Neural cell (in vitro differentiated cells): ENCODE data around the gene STK40. TPM values are rescaled to one million over a fixed set of nuclear protein-coding genes. Genes with fewer than 3 reads are reported as not detected.

Experiments used
- H2AFZ ChIP-seq: fragments of 200-600, 300-800 bp; sonication (generic), shearing (Covaris generic); 2 replicates; pipeline ENCODE4 v1.6.0; 2014; ENCODE audit warnings: low read depth, mild to moderate bottlenecking, antibody characterized with exemption, low read length, moderate library complexity
- H3F3A ChIP-seq: fragments of 200-600 bp; shearing (Covaris generic); 2 replicates; pipeline ENCODE4 v1.6.1; 2016; ENCODE audit warnings: mild to moderate bottlenecking, moderate library complexity, mixed read lengths, antibody characterized with exemption, low read length; ENCODE audit not compliant: insufficient read depth, poor library complexity, severe bottlenecking
- H3K27ac ChIP-seq: fragments of 200-600, 300-800 bp; sonication (generic), shearing (Covaris generic); 2 replicates; pipeline ENCODE4 v1.5.1; 2014; ENCODE audit warnings: mild to moderate bottlenecking, low read length, moderate library complexity
- H3K27me3 ChIP-seq: fragments of 300-800, 200-600 bp; sonication (generic), shearing (Covaris generic); 2 replicates; pipeline ENCODE4 v1.6.0; 2014; ENCODE audit warnings: mild to moderate bottlenecking, low read depth, low read length, moderate library complexity; ENCODE audit not compliant: insufficient read depth
- H3K36me3 ChIP-seq: fragments of 300-800, 200-600 bp; sonication (generic), shearing (Covaris generic); 2 replicates; pipeline ENCODE4 v1.5.1; 2014; ENCODE audit warnings: mild to moderate bottlenecking, antibody characterized with exemption, low read length, moderate library complexity; ENCODE audit not compliant: insufficient read depth
- H3K4me2 ChIP-seq: fragments of 300-800, 200-600 bp; sonication (generic), shearing (Covaris generic); 2 replicates; pipeline ENCODE4 v1.6.0; 2014; ENCODE audit warnings: mild to moderate bottlenecking, low read length
- H3K4me3 ChIP-seq: fragments of 300-800, 200-600 bp; sonication (generic), shearing (Covaris generic); 2 replicates; pipeline ENCODE4 v1.5.1; 2014; ENCODE audit warnings: mild to moderate bottlenecking, low read length, moderate library complexity
- H3K79me2 ChIP-seq: fragments of 200-600 bp; shearing (Covaris generic); replicated peaks from 2 replicates; pipeline ENCODE4 v1.6.0; 2014; ENCODE audit warnings: mild to moderate bottlenecking, low read length, moderate library complexity; ENCODE audit not compliant: insufficient read depth
- H3K9ac ChIP-seq: fragments of 300-800, 200-600 bp; sonication (generic), shearing (Covaris generic); 2 replicates; pipeline ENCODE4 v1.6.1; 2016; ENCODE audit warnings: mild to moderate bottlenecking, low read length, mixed read lengths
- H3K9me2 ChIP-seq: fragments of 200-600 bp; shearing (Covaris generic); 2 replicates; pipeline ENCODE4 v1.6.1; 2016; ENCODE audit warnings: mild to moderate bottlenecking, low read length, mixed read lengths; ENCODE audit not compliant: insufficient read depth
- H3K9me3 ChIP-seq: fragments of 200-600, 300-800 bp; sonication (generic), shearing (Covaris generic); 2 replicates; pipeline ENCODE4 v1.6.1; 2016; ENCODE audit warnings: mild to moderate bottlenecking, mixed run types, low read length, moderate library complexity, mixed read lengths
- H4K20me1 ChIP-seq: fragments of 200-600 bp; shearing (Covaris generic); 2 replicates; pipeline ENCODE4 v1.6.1; 2016; ENCODE audit warnings: mild to moderate bottlenecking, mixed run types; ENCODE audit not compliant: insufficient read depth
- EP300 ChIP-seq: fragments of 450-650 bp; conservative IDR thresholded peaks from 2 replicates; pipeline ENCODE4 v1.6.1; 2014; ENCODE audit warnings: antibody characterized with exemption, mild to moderate bottlenecking, moderate library complexity; ENCODE audit not compliant: poor library complexity, severe bottlenecking
- EZH2 ChIP-seq: fragments of 200-600, 300-800 bp; shearing (Covaris generic), sonication (generic); IDR thresholded peaks from 2 replicates; pipeline ENCODE4 v1.6.1; 2014; ENCODE audit warnings: antibody characterized with exemption, low read length, borderline replicate concordance, mild to moderate bottlenecking; ENCODE audit not compliant: insufficient read depth, poor library complexity, severe bottlenecking
- MXI1 ChIP-seq: fragments of 450-650 bp; conservative IDR thresholded peaks from 2 replicates; pipeline ENCODE4 v1.6.1; 2014; ENCODE audit warnings: antibody characterized with exemption, mild to moderate bottlenecking; ENCODE audit not compliant: poor library complexity, severe bottlenecking
- POLR2AphosphoS5 ChIP-seq: IDR thresholded peaks from 2 replicates; pipeline ENCODE4 v1.6.1; 2012
- RAD21 ChIP-seq: fragments of 450-650 bp; conservative IDR thresholded peaks from 2 replicates; pipeline ENCODE4 v1.6.1; 2014; ENCODE audit warnings: antibody characterized with exemption, mild to moderate bottlenecking, moderate library complexity
- SMC3 ChIP-seq: fragments of 450-650 bp; conservative IDR thresholded peaks from 2 replicates; pipeline ENCODE4 v1.6.1; 2014; ENCODE audit warnings: antibody characterized with exemption, mild to moderate bottlenecking, moderate library complexity; ENCODE audit not compliant: poor library complexity
- TAF1 ChIP-seq: IDR thresholded peaks from 2 replicates; pipeline ENCODE4 v1.6.1; 2012; ENCODE audit warnings: low read depth
- polyA plus RNA-seq: library from polyadenylated mRNA; depleted of rRNA; stranded (reverse); fragments of >200 nt; gene quantifications from 2 replicates; pipeline ENCODE4 v1.2.3, GENCODE V29; 2014
- TF ChIP-seq, protein P1 (sequence below): fragments of 450-650 bp; IDR thresholded peaks from 2 replicates; pipeline ENCODE4 v1.5.1; 2014; ENCODE audit warnings: antibody characterized with exemption, mild to moderate bottlenecking, moderate library complexity; ENCODE audit not compliant: poor library complexity, severe bottlenecking
- TF ChIP-seq, protein P2 (sequence below): IDR thresholded peaks from 2 replicates; pipeline ENCODE4 v1.6.1; 2012; ENCODE audit warnings: borderline replicate concordance

Gene STK40
- polyA plus RNA-seq, 1 donor from 2014 or later = 8.4 TPM

GRCh38 chr1:36359383-36359782 lies 26.3 kb downstream of the STK40 start:
- no peaks in the 10 kb centered on the region for H3K27me3 ChIP-seq
- no peaks in the 10 kb centered on the region for H3K79me2 ChIP-seq
- no peaks in the 10 kb centered on the region for H3K9me3 ChIP-seq
- H3K9ac ChIP-seq = no peak overlapping the region
- H3K4me3 ChIP-seq = no peak overlapping the region
- H3K4me2 ChIP-seq = no peak overlapping the region
- no peak overlapping the region for H2AFZ ChIP-seq
- no peaks in the 10 kb centered on the region for H4K20me1 ChIP-seq
- no peaks in the 10 kb centered on the region for H3K9me2 ChIP-seq
- TF ChIP-seq, protein P1, sequence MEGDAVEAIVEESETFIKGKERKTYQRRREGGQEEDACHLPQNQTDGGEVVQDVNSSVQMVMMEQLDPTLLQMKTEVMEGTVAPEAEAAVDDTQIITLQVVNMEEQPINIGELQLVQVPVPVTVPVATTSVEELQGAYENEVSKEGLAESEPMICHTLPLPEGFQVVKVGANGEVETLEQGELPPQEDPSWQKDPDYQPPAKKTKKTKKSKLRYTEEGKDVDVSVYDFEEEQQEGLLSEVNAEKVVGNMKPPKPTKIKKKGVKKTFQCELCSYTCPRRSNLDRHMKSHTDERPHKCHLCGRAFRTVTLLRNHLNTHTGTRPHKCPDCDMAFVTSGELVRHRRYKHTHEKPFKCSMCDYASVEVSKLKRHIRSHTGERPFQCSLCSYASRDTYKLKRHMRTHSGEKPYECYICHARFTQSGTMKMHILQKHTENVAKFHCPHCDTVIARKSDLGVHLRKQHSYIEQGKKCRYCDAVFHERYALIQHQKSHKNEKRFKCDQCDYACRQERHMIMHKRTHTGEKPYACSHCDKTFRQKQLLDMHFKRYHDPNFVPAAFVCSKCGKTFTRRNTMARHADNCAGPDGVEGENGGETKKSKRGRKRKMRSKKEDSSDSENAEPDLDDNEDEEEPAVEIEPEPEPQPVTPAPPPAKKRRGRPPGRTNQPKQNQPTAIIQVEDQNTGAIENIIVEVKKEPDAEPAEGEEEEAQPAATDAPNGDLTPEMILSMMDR = no peak
- TF ChIP-seq SMC3 = no peak
- no peak for TF ChIP-seq EP300
- TF ChIP-seq, protein P2, sequence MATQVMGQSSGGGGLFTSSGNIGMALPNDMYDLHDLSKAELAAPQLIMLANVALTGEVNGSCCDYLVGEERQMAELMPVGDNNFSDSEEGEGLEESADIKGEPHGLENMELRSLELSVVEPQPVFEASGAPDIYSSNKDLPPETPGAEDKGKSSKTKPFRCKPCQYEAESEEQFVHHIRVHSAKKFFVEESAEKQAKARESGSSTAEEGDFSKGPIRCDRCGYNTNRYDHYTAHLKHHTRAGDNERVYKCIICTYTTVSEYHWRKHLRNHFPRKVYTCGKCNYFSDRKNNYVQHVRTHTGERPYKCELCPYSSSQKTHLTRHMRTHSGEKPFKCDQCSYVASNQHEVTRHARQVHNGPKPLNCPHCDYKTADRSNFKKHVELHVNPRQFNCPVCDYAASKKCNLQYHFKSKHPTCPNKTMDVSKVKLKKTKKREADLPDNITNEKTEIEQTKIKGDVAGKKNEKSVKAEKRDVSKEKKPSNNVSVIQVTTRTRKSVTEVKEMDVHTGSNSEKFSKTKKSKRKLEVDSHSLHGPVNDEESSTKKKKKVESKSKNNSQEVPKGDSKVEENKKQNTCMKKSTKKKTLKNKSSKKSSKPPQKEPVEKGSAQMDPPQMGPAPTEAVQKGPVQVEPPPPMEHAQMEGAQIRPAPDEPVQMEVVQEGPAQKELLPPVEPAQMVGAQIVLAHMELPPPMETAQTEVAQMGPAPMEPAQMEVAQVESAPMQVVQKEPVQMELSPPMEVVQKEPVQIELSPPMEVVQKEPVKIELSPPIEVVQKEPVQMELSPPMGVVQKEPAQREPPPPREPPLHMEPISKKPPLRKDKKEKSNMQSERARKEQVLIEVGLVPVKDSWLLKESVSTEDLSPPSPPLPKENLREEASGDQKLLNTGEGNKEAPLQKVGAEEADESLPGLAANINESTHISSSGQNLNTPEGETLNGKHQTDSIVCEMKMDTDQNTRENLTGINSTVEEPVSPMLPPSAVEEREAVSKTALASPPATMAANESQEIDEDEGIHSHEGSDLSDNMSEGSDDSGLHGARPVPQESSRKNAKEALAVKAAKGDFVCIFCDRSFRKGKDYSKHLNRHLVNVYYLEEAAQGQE = no peak
- TF ChIP-seq RAD21 = no peak
- TF ChIP-seq TAF1 = no peak
- TF ChIP-seq EZH2 = no peak
- no peak overlapping the region for H3K27ac ChIP-seq
- H3F3A ChIP-seq = no peaks in the 10 kb centered on the region
- no peaks in the 10 kb centered on the region for H3K36me3 ChIP-seq

GRCh38 chr1:36358514-36359084 lies 27.1 kb downstream of the STK40 start:
- Histone ChIP-seq H3K9ac (no peak overlapping the region), H3K9me3 (no peaks in the 10 kb centered on the region), H3K36me3 (no peaks in the 10 kb centered on the region), H3K27me3 (no peaks in the 10 kb centered on the region), H3K79me2 (no peaks in the 10 kb centered on the region), H3K4me3 (no peak overlapping the region), H3K9me2 (no peaks in the 10 kb centered on the region), H3F3A (no peaks in the 10 kb centered on the region), H3K4me2 (no peak overlapping the region), H2AFZ (no peak overlapping the region), H4K20me1 (no peaks in the 10 kb centered on the region), H3K27ac (no peak overlapping the region)
- TF ChIP-seq TAF1 = no peak
- TF ChIP-seq, protein P2 = no peak
- no peak for TF ChIP-seq MXI1
- TF ChIP-seq EP300 = no peak
- TF ChIP-seq POLR2AphosphoS5 = no peak
- TF ChIP-seq EZH2 = no peak
- TF ChIP-seq RAD21 = no peak
- TF ChIP-seq, protein P1 = no peak
- TF ChIP-seq SMC3 = no peak
